GM12872 (cell line): Measurements from ENCODE around the gene PNMA5.

Source experiments
- CTCF ChIP-seq: IDR thresholded peaks from 3 replicates; pipeline ENCODE4 v1.5.1; 2011; ENCODE audit warnings: low read depth, mild to moderate bottlenecking, low read length, moderate library complexity; ENCODE audit not compliant: insufficient read depth

The PNMA5 gene

GRCh38 chrX:152968193-152968592 is 25.7 kb downstream of the PNMA5 start:
- TF ChIP-seq CTCF, result no peak

DNA sequence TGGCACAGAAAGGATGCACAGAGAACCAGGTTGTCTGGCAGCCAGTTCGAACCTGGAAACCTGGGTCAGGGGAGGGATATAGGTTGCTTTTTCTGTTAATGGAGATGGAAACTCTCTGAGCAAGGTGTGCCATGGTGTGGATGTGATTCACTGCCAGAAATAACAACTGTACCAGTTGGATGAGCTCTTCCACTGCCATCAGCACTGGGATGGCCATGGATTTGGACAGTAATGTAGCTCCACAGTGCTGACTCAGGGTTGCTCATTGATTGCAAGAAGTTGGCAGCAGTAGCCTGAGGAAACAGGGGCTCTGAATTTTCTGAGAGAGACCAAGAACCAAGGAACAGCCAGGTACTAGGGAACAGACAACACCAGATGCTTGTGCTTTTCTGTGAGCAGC is 33.8 kb downstream of the PNMA5 start:
- no peak for TF ChIP-seq CTCF

DNA sequence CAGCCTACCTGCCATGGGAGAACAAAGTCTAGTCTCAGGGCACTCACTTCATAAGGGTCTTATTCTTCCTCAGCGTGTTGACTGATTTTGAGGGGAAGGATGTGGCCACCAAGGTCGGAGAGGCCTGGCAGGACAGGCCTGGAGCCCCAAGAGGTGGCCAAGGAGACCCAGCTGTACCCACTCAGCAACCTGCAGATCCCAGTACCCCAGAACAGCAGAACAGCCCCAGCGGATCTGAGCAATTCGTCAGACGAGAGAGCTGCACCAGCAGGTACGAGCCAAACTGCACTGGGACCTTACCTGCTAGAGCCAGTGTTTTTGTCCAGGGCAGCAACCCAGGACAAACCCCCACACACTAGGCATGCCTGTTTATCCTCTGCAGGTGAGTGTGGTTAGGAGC is 34.3 kb downstream of the PNMA5 start:
- no peak for TF ChIP-seq CTCF

DNA sequence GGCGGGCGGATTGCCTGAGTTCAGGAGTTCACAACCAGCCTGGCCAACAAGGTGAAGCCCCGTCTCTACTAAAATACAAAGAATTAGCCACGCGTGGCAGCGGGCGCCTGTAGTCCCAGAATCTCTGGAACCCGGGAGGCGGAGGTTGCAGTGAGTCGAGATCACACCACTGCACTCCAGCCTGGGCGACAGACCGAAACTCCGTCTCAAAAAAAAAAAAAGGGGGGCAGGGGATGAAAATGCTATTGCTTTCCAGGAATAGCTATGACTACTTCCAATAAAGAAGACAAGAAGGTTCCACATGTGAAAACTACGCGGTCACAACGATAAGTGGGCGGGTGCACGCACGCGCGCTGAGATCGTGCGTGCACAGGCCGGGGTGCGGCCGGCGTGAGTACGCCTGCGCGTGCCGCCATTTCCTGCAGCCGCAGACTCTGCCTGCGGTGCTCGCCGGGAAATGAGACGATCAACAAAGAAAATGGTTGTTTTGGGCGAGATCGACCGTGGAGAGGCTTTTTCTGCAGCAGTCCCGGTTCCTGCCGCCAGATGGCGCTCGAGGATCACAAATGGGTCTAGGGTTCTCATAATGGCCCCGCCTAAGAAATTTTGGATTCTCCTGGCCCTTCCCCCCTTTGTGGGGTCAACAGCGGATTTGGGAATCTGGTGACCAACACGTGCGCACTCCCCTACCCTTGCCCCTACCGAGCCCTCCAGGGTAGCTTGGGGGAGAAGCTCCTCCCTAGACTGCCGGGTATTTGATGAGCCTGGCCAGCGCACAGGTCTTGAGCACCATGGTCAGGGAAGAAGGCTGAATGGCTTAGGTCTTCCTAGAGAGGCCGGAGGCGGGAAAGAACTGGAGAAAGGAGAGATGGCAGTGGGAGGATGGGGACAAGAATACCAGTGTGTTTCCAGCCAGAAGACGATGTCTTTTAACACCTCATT is 35.1 kb downstream of the PNMA5 start:
- peak; percentile 70 for TF ChIP-seq CTCF

GRCh38 chrX:152958047-152958446 is 35.9 kb downstream of the PNMA5 start:
- TF ChIP-seq CTCF, result no peak

DNA sequence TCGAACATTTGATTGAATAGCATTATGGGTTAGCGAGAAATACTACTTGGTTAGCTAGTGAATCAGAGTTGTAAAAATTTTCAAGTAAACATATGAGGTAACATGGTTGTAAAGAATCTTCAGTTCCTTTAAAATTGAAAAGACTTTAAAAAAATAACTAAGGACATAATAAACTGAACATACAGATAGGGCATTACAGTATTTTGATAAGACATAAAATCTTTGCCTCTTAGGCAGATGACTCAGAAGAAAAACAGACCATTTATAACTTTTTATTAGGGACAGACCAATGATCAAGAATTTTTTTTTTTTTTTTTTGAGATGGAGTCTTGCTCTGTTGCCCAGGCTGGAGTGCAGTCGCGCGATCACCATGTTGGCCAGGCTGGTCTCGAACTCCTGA is 43.1 kb downstream of the PNMA5 start:
- no peak for TF ChIP-seq CTCF

GRCh38 chrX:152949114-152949513 is 44.8 kb downstream of the PNMA5 start:
- TF ChIP-seq CTCF, result no peak
